Right ventricle myocardium superior (tissue), 1 donor: Measurements from ENCODE around the gene REPIN1. TPM values are rescaled to one million over a fixed set of nuclear protein-coding genes. Genes with fewer than 3 reads are reported as not detected.
A peak's percentile ranks its signal among the peaks of the same experiment; 100 is the strongest.

Experiments used
- ATAC-seq: fragments of 200-7000 bp; cut with Tn5 transposase; one replicate; pipeline ENCODE4 v1.9.1; 2020; ENCODE audit warnings: mild to moderate bottlenecking; ENCODE audit not compliant: poor library complexity
- DNase-seq: peaks from one replicate; pipeline ENCODE4 v3.0.0-alpha.2; 2020
- intact Hi-C: fragments of 100-400 bp; cut with DNase I; formaldehyde crosslinking; loops from one replicate; pipeline ENCODE4 v1.11.2; 2022
- total RNA-seq: library from RNA; stranded (reverse); fragmentation: NEBNext Ultra II Directional; extraction: Animal tissue kit (Norgen Biotek cat#: 25700); gene quantifications from one replicate; pipeline ENCODE4 v1.2.1, GENCODE V29; 2021
- donor health status: DM: no; HTN: yes; CAD: no; lungs with severe emphysema.

Gene REPIN1
- total RNA-seq, 1 donor from 2014 or later, result 116 TPM

GRCh38 chr7:150400008-150400787 is 31.6 kb downstream of the REPIN1 start:
- intact Hi-C loops, result no loop called here
- DNase-seq (no peak), ATAC-seq (no peak)

- ATAC-seq (no peak), DNase-seq (no peak)
- intact Hi-C loops, result no loop called here
Observed at GRCh38 chr7:150400788-150401423, 32.3 kb downstream of the REPIN1 start.

GRCh38 chr7:150401424-150401790 is 32.8 kb downstream of the REPIN1 start:
- ATAC-seq, result no peak
- intact Hi-C loops, result no loop called here
- no peak for DNase-seq

GRCh38 chr7:150401861-150402631 is 33.4 kb downstream of the REPIN1 start:
- DNase-seq, result no peak
- intact Hi-C loops, result no loop called here
- no peak for ATAC-seq

- no peak for ATAC-seq
- no peak for DNase-seq
- intact Hi-C loops, result no loop called here
Observed at GRCh38 chr7:150402671-150403321, 34.2 kb downstream of the REPIN1 start.

- DNase-seq (no peak), ATAC-seq (no peak)
- intact Hi-C loops, result no loop called here
Observed at GRCh38 chr7:150403376-150404171, 35.0 kb downstream of the REPIN1 start.

- DNase-seq (no peak), ATAC-seq (no peak)
- intact Hi-C loops, result no loop called here
Observed at GRCh38 chr7:150404172-150404804, 35.7 kb downstream of the REPIN1 start.

- ATAC-seq (peak; percentile 96), DNase-seq (peak; percentile 94)
- intact Hi-C loops, result no loop called here
Observed at GRCh38 chr7:150404805-150405583, 36.4 kb downstream of the REPIN1 start.

- no peak for DNase-seq
- intact Hi-C loops, result no loop called here
- peak; percentile 59 for ATAC-seq
Observed at GRCh38 chr7:150405584-150406311, 37.1 kb downstream of the REPIN1 start.

GRCh38 chr7:150406312-150406566 is 37.6 kb downstream of the REPIN1 start:
- ATAC-seq (no peak), DNase-seq (no peak)
- intact Hi-C loops, result no loop called here

- DNase-seq (no peak), ATAC-seq (no peak)
- intact Hi-C loops, result no loop called here
Observed at GRCh38 chr7:150406567-150407421, 38.2 kb downstream of the REPIN1 start.

GRCh38 chr7:150407588-150408392 is 39.2 kb downstream of the REPIN1 start:
- intact Hi-C loops, result no loop called here
- DNase-seq (no peak), ATAC-seq (no peak)

- intact Hi-C loops, result no loop called here
- DNase-seq, result no peak
- ATAC-seq, result no peak
Observed at GRCh38 chr7:150408393-150409299, 40.0 kb downstream of the REPIN1 start.

GRCh38 chr7:150409300-150410030 is 40.8 kb downstream of the REPIN1 start:
- ATAC-seq (no peak), DNase-seq (no peak)
- intact Hi-C loops, result no loop called here
